ENCODE measurements around the gene MAP4K1. TPM values are rescaled to one million over a fixed set of nuclear protein-coding genes. Genes with fewer than 3 reads are reported as not detected.

MAP4K1 gene
- total and polyA plus RNA-seq, 7 donors, result 0.36 to 1.4 (median 0.68) TPM

DNA sequence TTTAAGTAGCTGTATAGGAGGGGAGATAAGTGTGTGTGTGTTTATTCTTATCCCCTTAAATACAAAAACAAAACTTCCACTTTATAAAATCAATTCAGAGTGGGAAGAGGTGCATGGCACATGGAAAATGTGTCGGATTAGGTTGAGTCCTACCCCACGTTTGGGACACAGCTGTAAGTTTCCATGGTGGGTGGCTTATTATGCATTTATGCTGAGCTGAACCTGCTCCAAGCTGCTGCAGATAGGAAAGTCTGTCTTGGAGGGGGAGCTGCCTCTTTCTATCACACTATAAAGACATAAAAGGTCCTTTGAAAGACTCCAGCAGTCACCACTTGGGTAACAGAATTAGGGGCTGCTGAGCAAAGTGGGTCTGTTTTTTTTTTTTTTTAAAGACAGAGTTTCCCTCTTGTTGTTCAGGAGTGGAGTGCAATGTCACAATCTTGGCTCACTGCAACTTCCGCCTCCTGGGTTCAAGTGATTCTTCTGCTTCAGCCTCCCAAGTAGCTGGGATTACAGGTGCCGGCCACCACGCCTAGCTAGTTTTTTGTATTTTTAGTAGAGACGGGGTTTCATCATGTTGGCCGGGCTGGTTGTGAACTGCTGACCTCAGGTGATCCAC, 44.9 kb upstream of the MAP4K1 start:
- Histone ChIP-seq H3K4me1 (peaks cover 95% of the 10 kb centered on the region), H3K27me3 (ENCODE audit: insufficient read depth in 3 of 3, low read length in 2 of 3) (no peaks in the 10 kb centered on the region), H3K27ac (peak overlapping the region; percentile 95), H3K9me3 (no peaks in the 10 kb centered on the region), H3K36me3 (ENCODE audit: insufficient read depth in 1 of 2, low read depth in 1 of 2) (no peaks in the 10 kb centered on the region), H3K4me3 (peak overlapping the region; percentile 49)
- TF ChIP-seq, protein P1, sequence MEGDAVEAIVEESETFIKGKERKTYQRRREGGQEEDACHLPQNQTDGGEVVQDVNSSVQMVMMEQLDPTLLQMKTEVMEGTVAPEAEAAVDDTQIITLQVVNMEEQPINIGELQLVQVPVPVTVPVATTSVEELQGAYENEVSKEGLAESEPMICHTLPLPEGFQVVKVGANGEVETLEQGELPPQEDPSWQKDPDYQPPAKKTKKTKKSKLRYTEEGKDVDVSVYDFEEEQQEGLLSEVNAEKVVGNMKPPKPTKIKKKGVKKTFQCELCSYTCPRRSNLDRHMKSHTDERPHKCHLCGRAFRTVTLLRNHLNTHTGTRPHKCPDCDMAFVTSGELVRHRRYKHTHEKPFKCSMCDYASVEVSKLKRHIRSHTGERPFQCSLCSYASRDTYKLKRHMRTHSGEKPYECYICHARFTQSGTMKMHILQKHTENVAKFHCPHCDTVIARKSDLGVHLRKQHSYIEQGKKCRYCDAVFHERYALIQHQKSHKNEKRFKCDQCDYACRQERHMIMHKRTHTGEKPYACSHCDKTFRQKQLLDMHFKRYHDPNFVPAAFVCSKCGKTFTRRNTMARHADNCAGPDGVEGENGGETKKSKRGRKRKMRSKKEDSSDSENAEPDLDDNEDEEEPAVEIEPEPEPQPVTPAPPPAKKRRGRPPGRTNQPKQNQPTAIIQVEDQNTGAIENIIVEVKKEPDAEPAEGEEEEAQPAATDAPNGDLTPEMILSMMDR (IDR thresholded peaks at IDR 0.05), result no peak
- no peak for ATAC-seq
- intact Hi-C loops (cut with DNase I), result loop anchor here in 1 of 2 donors (5.0 kb wide), 1 partner anchor 35 kb away; no protein-coding TSS in a partner anchor
- DNase-seq, result no peak
- WGBS, 3 donors, result 32 to 60% (median 38%) methylated on average over 7 of the region's 7 CpGs

DNA sequence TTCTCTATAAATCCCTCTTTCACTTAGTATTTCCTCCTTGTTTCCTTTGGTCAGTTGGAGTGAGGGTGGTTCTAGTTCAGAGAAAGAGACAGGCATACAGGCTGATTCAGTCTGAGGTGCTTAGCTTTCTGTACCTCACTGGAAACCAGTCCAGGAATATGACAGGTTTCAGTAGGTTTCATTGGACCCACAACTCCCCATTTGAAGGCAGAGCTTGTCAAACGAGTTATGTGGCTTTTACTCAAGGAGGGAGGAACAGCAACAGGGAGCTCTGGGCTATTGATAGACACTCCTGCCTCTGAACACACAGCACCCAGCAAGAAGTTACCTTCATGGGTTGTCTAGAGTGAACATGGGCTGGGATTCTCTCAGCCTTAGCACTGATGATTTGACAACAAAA, 44.2 kb upstream of the MAP4K1 start:
- H3K4me1 ChIP-seq, result peaks cover 95% of the 10 kb centered on the region
- no peak for ATAC-seq
- DNase-seq, result no peak
- no peaks in the 10 kb centered on the region for H3K27me3 ChIP-seq (ENCODE audit: insufficient read depth in 3 of 3, low read length in 2 of 3)
- intact Hi-C loops (cut with DNase I), result loop anchor here in 1 of 2 donors (5.0 kb wide), 1 partner anchor 35 kb away; no protein-coding TSS in a partner anchor
- H3K9me3 ChIP-seq, result no peaks in the 10 kb centered on the region
- WGBS, 3 donors, result 4 to 33% (median 4%) methylated on average over 1 of the region's 1 CpG
- TF ChIP-seq, protein P1 (IDR thresholded peaks at IDR 0.05), result no peak
- peak overlapping the region; percentile 49 for H3K4me3 ChIP-seq
- no peaks in the 10 kb centered on the region for H3K36me3 ChIP-seq (ENCODE audit: insufficient read depth in 1 of 2, low read depth in 1 of 2)
- peak overlapping the region; percentile 95 for H3K27ac ChIP-seq

DNA sequence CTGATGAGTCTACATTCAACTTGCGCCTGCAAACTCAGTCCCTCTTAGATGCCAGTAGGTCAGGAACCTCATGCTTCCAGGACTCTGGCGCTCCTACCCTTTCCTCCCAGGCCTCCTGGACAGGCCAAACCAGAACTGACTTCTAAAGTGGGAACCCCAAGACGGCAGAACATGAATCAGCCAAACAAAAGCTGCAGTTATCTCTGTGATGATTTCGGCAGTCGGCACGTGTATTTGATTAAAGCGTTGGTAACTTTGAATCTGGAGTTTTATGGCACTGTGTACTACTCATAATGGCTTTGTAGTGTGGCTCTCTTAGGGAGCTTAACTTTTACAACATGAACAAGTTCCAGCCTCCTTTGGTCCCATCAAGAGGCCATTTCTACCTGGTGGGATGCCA, 43.4 kb upstream of the MAP4K1 start:
- no peak for DNase-seq
- Histone ChIP-seq H3K9me3 (no peaks in the 10 kb centered on the region), H3K4me1 (peaks cover 95% of the 10 kb centered on the region), H3K27ac (peak overlapping the region; percentile 95), H3K36me3 (ENCODE audit: insufficient read depth in 1 of 2, low read depth in 1 of 2) (no peaks in the 10 kb centered on the region), H3K4me3 (no peak overlapping the region), H3K27me3 (ENCODE audit: insufficient read depth in 3 of 3, low read length in 2 of 3) (no peaks in the 10 kb centered on the region)
- 71 to 79% (median 74%) methylated on average over 7 of the region's 7 CpGs for WGBS, 3 donors
- intact Hi-C loops (cut with DNase I), result loop anchor here in 1 of 2 donors (5.0 kb wide), 1 partner anchor 36 kb away; no protein-coding TSS in a partner anchor
- TF ChIP-seq, protein P1 (IDR thresholded peaks at IDR 0.05), result no peak
- ATAC-seq, result no peak

DNA sequence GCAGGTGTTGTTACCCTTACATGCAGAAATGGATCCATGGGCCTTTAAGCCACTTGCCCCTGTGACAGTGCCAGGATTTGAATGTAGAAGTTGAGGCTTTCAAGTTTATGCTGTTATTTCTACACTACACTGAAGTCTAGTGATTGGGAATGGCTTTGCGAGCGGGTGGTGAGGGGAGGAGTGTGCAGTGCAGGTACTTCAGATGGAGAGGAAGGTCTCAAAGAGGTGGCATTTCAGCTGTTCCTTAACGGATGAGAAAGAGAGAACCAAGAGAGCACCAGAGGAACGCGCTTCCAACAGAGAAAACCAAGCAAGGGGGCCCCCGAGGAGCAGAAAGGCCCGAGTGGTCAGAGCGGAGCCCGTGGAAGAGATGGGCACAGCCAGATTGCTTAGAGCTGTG, 43.0 kb upstream of the MAP4K1 start:
- Histone ChIP-seq H3K4me3 (no peak overlapping the region), H3K27ac (peak overlapping the region; percentile 95), H3K27me3 (ENCODE audit: insufficient read depth in 3 of 3, low read length in 2 of 3) (no peaks in the 10 kb centered on the region), H3K9me3 (no peaks in the 10 kb centered on the region), H3K4me1 (peaks cover 95% of the 10 kb centered on the region), H3K36me3 (ENCODE audit: insufficient read depth in 1 of 2, low read depth in 1 of 2) (no peaks in the 10 kb centered on the region)
- no peak for ATAC-seq
- WGBS, 3 donors, result 82 to 96% (median 88%) methylated on average over 9 of the region's 9 CpGs
- intact Hi-C loops (cut with DNase I), result loop anchor here in 1 of 2 donors (5.0 kb wide), 1 partner anchor 37 kb away; no protein-coding TSS in a partner anchor
- TF ChIP-seq, protein P1 (IDR thresholded peaks at IDR 0.05), result no peak
- DNase-seq, result no peak
